GM12878 (cell line): ENCODE results near the gene LRP1B. TPM values are rescaled to one million over a fixed set of nuclear protein-coding genes. Genes with fewer than 3 reads are reported as not detected.

Experiments
- ATAC-seq: fragments of 200-7000 bp; cut with Tn5 transposase; 3 replicates; pipeline ENCODE4 v1.9.1; 2020; ENCODE audit warnings: mild to moderate bottlenecking, moderate library complexity
- BruUV-seq: library from RNA; stranded (reverse); fragments of 400-500 nt; replicated peaks from 2 replicates; lab custom pipeline; 2021; lab: Mats Ljungman, UMichigan
- CTCF ChIA-PET: fragments of 300-600 bp; sonication (Branson Sonifier 250); formaldehyde crosslinking; extraction: SDS; loops from one replicate; lab custom pipeline; 2021; ENCODE audit warnings: inconsistent platforms; lab: Yijun Ruan, JAX
- POLR2A ChIA-PET: fragments of 350-600 bp; formaldehyde crosslinking; extraction: SDS; loops from one replicate; lab custom pipeline; 2021; ENCODE audit warnings: inconsistent platforms; lab: Charles Lee
- RAD21 ChIA-PET: fragments of 300-600 bp; sonication (Branson Sonifier 250); formaldehyde crosslinking; loops from one replicate; lab custom pipeline; 2023; ENCODE audit warnings: antibody characterized with exemption; ENCODE audit not compliant: unreplicated experiment; lab: Charles Lee
- SMC1A ChIA-PET: fragments of 300-600 bp; sonication (Branson Sonifier 250); formaldehyde crosslinking; loops from one replicate; lab custom pipeline; 2023; ENCODE audit not compliant: unreplicated experiment, uncharacterized antibody; lab: Charles Lee
- DNase-seq: peaks from one replicate; pipeline ENCODE4 v3.0.0-alpha.2; 2011; ENCODE audit warnings: low read depth, low spot score
- FAIRE-seq: peaks from 3 replicates; lab custom pipeline; 2011; peaks lifted over from hg19 to GRCh38; lab: Jason Lieb, UNC
- H2AFZ ChIP-seq: 2 replicates; pipeline ENCODE4 v1.6.0; 2011; ENCODE audit warnings: low read depth, low read length, control low read depth; ENCODE audit not compliant: control insufficient read depth
- H3K27ac ChIP-seq: 2 replicates; pipeline ENCODE4 v1.5.1; 2011; ENCODE audit warnings: control low read depth; ENCODE audit not compliant: control insufficient read depth, insufficient read depth
- H3K27me3 ChIP-seq, 2 experiments: replicated peaks in 1 of 2; 2 replicates each; pipeline versions ENCODE4 v1.6.0 to v1.6.1; 2011; ENCODE audit warnings: low read length in 1 of 2; ENCODE audit not compliant: control insufficient read depth in 2 of 2, insufficient read depth in 2 of 2
- H3K36me3 ChIP-seq, 2 experiments: 2 replicates each; pipeline ENCODE4 v1.5.1; 2011; ENCODE audit warnings: low read length in 1 of 2; ENCODE audit not compliant: control insufficient read depth in 2 of 2, insufficient read depth in 2 of 2
- H3K4me1 ChIP-seq: 2 replicates; pipeline ENCODE4 v1.6.1; 2011; ENCODE audit warnings: mild to moderate bottlenecking, low read length, moderate library complexity, mixed read lengths; ENCODE audit not compliant: control insufficient read depth, insufficient read depth
- H3K4me2 ChIP-seq: 2 replicates; pipeline ENCODE4 v1.6.0; 2011; ENCODE audit warnings: control low read depth; ENCODE audit not compliant: control insufficient read depth, insufficient read depth
- H3K4me3 ChIP-seq: fragments of 200-600 bp; sonication (generic); 2 replicates; pipeline ENCODE4 v1.5.1; 2016
- H3K79me2 ChIP-seq: 2 replicates; pipeline ENCODE4 v1.6.0; 2011; ENCODE audit warnings: low read length; ENCODE audit not compliant: control insufficient read depth, insufficient read depth
- H3K9ac ChIP-seq: 2 replicates; pipeline ENCODE4 v1.8.0; 2011; ENCODE audit warnings: low read length, control low read depth, mixed read lengths; ENCODE audit not compliant: control insufficient read depth, insufficient read depth
- H3K9me3 ChIP-seq: replicated peaks from 3 replicates; pipeline ENCODE4 v1.5.1; 2011; ENCODE audit warnings: mild to moderate bottlenecking, low read length; ENCODE audit not compliant: control insufficient read depth, insufficient read depth
- H4K20me1 ChIP-seq: 2 replicates; pipeline ENCODE4 v1.6.0; 2011; ENCODE audit not compliant: control insufficient read depth, insufficient read depth
- CHD4 ChIP-seq: fragments of 200-600 bp; sonication (generic); IDR thresholded peaks from 2 replicates; pipeline ENCODE4 v1.6.1; 2016; ENCODE audit warnings: mild to moderate bottlenecking
- CREM ChIP-seq: IDR thresholded peaks from 2 replicates; pipeline ENCODE4 v1.6.1; 2014; ENCODE audit warnings: antibody characterized with exemption, low read depth
- IRF4 ChIP-seq: IDR thresholded peaks from 2 replicates; pipeline ENCODE4 v1.6.1; 2011; ENCODE audit warnings: low read depth, low read length
- KLF5 ChIP-seq: fragments of 450-650 bp; IDR thresholded peaks from 2 replicates; pipeline ENCODE4 v1.6.1; 2014; ENCODE audit warnings: mild to moderate bottlenecking; ENCODE audit not compliant: partially characterized antibody
- SIX5 ChIP-seq: IDR thresholded peaks from 2 replicates; pipeline ENCODE4 v1.6.1; 2011; ENCODE audit warnings: mild to moderate bottlenecking, low read depth, low read length, moderate library complexity; ENCODE audit not compliant: severe bottlenecking
- WGBS: methylation state at CpG from one replicate; pipeline ENCODE4 v1.1.6; 2016; ENCODE audit warnings: low lambda C conversion rate; ENCODE audit not compliant: insufficient replicate concordance, insufficient coverage; ENCODE audit errors: missing lambda C conversion rate; 5-methylcytosine and 5-hydroxymethylcytosine counted together
- in situ Hi-C: fragments of 300-500 bp; cut with MboI; formaldehyde crosslinking; loops from 9 replicates; pipeline ENCODE4 v1.14.3; 2018; ENCODE audit warnings: mixed read lengths
- intact Hi-C: fragments of 100-400 bp; cut with micrococcal nuclease; formaldehyde crosslinking; loops from one replicate; pipeline ENCODE4 v1.14.2; 2022; ENCODE audit not compliant: unreplicated experiment
- polyA plus RNA-seq, 11 experiments: library from polyadenylated mRNA; depleted of rRNA in 4 of 11; unstranded in 6 of 11; stranded (reverse) in 5 of 11; fragments of >200 nt; fragmentation: Nextera tagmentation in 4 of 11; fragmentation: Illumina TruSeq in 1 of 11; extraction: Ambion mirVana in 4 of 11; extraction: Trizol in 1 of 11; gene quantifications; 1 replicate in 1 of 11; 2 replicates in 10 of 11; pipeline versions ENCODE4 v1.2.1 to v1.2.3, GENCODE V29; 2011 to 2016; ENCODE audit warnings: inconsistent platforms in 2 of 11, missing spikeins in 2 of 11, low read depth in 1 of 11
- total RNA-seq, 4 experiments: library from RNA; depleted of rRNA in 3 of 4; stranded (reverse); fragments of >200 nt in 3 of 4; fragmentation: Illumina TruSeq in 1 of 4; extraction: Trizol in 1 of 4; gene quantifications; 2 replicates each; pipeline versions ENCODE4 v1.2.1 to v1.2.3, GENCODE V29; 2013 to 2021
- TF ChIP-seq, protein P1 (sequence below): IDR thresholded peaks from 2 replicates; pipeline ENCODE4 v1.6.1; 2012; ENCODE audit warnings: low read depth, low read length, improper control_type of control experiment
- TF ChIP-seq, protein P2 (sequence below): fragments of 450-650 bp; conservative IDR thresholded peaks from 2 replicates; pipeline ENCODE4 v1.6.1; 2017; ENCODE audit warnings: mild to moderate bottlenecking, moderate library complexity
- TF ChIP-seq, protein P3 (sequence below): fragments of 450-650 bp; IDR thresholded peaks from 2 replicates; pipeline ENCODE4 v1.6.1; 2017; ENCODE audit warnings: antibody characterized with exemption, mild to moderate bottlenecking, moderate library complexity
- TF ChIP-seq, protein P4 (sequence below): IDR thresholded peaks from 2 replicates; pipeline ENCODE4 v1.6.1; 2012; ENCODE audit warnings: low read depth, low read length, improper control_type of control experiment

The LRP1B gene
- total and polyA plus RNA-seq, 10 of the 15 experiments (the other 5 are each of a cell fraction or from before 2014, with no cell fraction given) = under 0.01 to 0.06 (median 0.03) TPM; not detected in 5

DNA sequence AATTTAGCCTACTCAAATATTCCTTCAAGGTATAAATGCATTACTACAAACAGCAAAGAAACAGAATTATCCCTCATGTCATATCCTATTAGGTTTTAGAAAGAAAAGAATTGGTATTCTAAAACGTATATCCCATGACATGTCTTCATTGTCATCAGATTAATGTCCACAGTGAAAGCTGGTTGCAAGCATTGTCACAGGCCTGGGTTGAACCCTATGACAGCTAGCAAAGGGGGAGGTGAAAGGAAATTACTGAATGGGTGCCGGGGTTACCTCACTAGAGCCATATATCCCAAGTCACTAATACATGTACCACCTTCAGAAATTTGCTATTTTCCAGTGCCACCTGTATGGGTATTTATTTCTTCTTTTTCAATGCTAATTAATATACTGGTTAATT is 1720.1 kb downstream of the LRP1B start:
- FAIRE-seq = no peak
- TF ChIP-seq KLF5 (no peak), CHD4 (no peak), CREM (no peak), SIX5 (no peak), IRF4 (no peak)
- TF ChIP-seq, protein P1, sequence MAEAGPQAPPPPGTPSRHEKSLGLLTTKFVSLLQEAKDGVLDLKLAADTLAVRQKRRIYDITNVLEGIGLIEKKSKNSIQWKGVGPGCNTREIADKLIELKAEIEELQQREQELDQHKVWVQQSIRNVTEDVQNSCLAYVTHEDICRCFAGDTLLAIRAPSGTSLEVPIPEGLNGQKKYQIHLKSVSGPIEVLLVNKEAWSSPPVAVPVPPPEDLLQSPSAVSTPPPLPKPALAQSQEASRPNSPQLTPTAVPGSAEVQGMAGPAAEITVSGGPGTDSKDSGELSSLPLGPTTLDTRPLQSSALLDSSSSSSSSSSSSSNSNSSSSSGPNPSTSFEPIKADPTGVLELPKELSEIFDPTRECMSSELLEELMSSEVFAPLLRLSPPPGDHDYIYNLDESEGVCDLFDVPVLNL = no peak
- TF ChIP-seq, protein P2, sequence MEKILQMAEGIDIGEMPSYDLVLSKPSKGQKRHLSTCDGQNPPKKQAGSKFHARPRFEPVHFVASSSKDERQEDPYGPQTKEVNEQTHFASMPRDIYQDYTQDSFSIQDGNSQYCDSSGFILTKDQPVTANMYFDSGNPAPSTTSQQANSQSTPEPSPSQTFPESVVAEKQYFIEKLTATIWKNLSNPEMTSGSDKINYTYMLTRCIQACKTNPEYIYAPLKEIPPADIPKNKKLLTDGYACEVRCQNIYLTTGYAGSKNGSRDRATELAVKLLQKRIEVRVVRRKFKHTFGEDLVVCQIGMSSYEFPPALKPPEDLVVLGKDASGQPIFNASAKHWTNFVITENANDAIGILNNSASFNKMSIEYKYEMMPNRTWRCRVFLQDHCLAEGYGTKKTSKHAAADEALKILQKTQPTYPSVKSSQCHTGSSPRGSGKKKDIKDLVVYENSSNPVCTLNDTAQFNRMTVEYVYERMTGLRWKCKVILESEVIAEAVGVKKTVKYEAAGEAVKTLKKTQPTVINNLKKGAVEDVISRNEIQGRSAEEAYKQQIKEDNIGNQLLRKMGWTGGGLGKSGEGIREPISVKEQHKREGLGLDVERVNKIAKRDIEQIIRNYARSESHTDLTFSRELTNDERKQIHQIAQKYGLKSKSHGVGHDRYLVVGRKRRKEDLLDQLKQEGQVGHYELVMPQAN = no peak
- TF ChIP-seq, protein P3, sequence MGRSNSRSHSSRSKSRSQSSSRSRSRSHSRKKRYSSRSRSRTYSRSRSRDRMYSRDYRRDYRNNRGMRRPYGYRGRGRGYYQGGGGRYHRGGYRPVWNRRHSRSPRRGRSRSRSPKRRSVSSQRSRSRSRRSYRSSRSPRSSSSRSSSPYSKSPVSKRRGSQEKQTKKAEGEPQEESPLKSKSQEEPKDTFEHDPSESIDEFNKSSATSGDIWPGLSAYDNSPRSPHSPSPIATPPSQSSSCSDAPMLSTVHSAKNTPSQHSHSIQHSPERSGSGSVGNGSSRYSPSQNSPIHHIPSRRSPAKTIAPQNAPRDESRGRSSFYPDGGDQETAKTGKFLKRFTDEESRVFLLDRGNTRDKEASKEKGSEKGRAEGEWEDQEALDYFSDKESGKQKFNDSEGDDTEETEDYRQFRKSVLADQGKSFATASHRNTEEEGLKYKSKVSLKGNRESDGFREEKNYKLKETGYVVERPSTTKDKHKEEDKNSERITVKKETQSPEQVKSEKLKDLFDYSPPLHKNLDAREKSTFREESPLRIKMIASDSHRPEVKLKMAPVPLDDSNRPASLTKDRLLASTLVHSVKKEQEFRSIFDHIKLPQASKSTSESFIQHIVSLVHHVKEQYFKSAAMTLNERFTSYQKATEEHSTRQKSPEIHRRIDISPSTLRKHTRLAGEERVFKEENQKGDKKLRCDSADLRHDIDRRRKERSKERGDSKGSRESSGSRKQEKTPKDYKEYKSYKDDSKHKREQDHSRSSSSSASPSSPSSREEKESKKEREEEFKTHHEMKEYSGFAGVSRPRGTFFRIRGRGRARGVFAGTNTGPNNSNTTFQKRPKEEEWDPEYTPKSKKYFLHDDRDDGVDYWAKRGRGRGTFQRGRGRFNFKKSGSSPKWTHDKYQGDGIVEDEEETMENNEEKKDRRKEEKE = no peak
- TF ChIP-seq, protein P4, sequence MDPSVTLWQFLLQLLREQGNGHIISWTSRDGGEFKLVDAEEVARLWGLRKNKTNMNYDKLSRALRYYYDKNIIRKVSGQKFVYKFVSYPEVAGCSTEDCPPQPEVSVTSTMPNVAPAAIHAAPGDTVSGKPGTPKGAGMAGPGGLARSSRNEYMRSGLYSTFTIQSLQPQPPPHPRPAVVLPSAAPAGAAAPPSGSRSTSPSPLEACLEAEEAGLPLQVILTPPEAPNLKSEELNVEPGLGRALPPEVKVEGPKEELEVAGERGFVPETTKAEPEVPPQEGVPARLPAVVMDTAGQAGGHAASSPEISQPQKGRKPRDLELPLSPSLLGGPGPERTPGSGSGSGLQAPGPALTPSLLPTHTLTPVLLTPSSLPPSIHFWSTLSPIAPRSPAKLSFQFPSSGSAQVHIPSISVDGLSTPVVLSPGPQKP = no peak
- H3K27ac ChIP-seq = no peak overlapping the region
- H3K27me3 ChIP-seq = no peaks in the 10 kb centered on the region
- H3K4me1 ChIP-seq = no peaks in the 10 kb centered on the region
- no peaks in the 10 kb centered on the region for H3K36me3 ChIP-seq
- no peak for DNase-seq
- H2AFZ ChIP-seq = no peak overlapping the region
- H3K9ac ChIP-seq = no peak overlapping the region
- ATAC-seq = no peak
- RAD21 ChIA-PET = no interaction called here
- SMC1A ChIA-PET = no interaction called here
- WGBS = 0% methylated on average over 2 of the region's 2 CpGs
- no peak overlapping the region for H3K4me3 ChIP-seq
- BruUV-seq = no TSS peak
- no peak overlapping the region for H3K4me2 ChIP-seq
- H3K9me3 ChIP-seq = no peaks in the 10 kb centered on the region
- CTCF ChIA-PET = no interaction called here
- POLR2A ChIA-PET = no interaction called here
- H4K20me1 ChIP-seq = no peaks in the 10 kb centered on the region
- intact Hi-C loops (no loop called here), in situ Hi-C loops (no loop called here)
- H3K79me2 ChIP-seq = no peaks in the 10 kb centered on the region
